ENCODE data around the gene ZNF3.

The ZNF3 gene

DNA sequence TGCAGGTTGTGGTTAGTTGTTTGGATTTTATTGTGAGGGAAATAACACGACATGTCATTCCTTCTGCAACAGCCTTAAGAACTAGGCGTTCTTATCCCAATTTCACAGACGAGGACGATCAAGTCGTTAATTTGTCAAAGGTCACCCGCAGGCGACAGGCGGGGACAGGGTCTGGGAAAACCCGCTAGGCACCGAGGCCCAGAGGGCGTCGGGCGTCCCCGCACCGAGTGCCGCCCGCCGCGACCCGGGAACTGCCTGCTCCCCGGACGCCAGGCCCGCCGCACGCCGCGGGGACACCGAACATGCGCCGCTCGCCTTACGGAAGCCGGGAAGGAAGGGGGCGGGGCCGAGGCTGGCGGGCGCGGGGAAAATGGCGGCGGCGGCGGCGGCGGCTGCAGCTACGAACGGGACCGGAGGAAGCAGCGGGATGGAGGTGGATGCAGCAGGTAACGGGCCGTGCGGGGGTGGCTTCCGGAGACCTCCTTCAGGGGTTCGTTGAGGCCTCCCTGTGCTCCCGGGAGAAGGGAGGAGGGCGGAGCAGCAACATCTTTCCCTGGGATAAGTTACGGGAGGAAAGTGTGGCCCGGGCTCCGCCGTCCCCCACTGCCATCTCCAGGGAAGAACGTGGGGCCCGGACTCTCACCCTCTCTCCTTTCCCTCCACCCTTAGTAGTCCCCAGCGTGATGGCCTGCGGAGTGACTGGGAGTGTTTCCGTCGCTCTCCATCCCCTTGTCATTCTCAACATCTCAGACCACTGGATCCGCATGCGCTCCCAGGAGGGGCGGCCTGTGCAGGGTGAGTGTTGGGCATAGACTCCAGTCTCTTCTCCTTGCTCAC is 7.3 kb upstream of the ZNF3 start, which contains the start of gene COPS6:
Gene COPS6 (plus strand): TSS at position 349 of the 837 bp plus-strand sequence. CDS start 22 bp downstream, at position 371.
- DNase-seq (ENCODE audit: low read depth in 2 of 3, low spot score in 2 of 3), result peak; percentile 71 to 85 (median 81)

DNA sequence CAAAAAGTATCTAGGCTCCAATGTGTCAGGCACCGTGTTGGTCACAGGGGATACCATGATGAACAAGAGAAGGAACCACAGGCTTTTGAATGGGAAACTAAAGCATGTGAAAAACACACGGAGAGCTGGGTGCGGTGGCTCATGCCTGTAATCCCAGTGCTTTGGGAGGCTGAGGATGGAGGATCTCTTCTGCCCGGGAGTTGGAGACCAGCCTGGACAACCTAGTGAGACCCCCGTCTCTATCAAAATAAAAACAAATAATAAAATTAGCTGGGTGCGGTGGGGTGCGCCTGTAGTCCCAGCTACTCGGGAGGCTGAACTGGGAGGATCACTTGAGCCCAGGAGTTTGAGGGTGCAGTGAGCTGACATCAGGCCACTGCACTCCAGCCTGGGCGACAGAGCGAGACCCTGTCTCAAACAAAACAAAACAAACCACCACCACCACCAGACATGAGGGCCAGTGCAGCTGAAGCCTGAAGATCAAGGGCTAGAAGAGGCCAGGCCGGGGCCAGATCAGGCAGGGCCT is 6.6 kb upstream of the ZNF3 start:
- DNase-seq (ENCODE audit: low read depth in 2 of 3, low spot score in 2 of 3), result no peak

DNA sequence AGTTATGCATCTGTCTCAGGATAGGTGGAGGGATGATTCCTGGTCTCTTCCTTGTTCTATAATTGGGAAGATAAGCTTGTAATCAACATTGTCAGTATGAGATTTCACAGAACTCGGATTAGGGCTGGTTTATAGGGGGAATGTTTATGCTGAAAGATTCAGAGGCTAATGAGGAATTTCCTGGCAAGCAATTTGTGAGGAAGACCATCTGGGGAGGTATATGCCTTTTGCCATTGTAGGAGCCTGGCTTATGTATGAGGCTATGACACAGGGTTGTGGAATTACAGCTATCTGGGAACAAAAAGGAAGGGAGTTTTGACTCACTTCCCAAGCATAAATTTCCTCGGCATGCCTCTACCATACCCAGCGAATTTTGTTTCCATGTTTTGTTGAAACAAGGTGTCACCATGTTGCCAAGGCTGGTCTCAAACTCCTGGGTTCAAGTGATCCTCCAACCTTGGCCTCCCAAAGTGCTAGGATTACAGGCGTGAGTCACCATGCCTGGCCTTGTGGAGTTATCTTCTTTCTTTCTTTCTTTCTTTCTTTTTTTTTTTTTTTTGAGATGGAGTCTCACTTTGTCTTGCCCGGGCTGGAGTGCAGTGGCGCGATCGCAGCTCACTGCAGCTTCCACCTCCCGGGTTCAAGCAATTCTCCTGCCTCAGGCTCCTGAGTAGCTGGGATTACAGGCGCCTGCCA is 5.7 kb upstream of the ZNF3 start:
- no peak for DNase-seq (ENCODE audit: low read depth in 2 of 3, low spot score in 2 of 3)

DNA sequence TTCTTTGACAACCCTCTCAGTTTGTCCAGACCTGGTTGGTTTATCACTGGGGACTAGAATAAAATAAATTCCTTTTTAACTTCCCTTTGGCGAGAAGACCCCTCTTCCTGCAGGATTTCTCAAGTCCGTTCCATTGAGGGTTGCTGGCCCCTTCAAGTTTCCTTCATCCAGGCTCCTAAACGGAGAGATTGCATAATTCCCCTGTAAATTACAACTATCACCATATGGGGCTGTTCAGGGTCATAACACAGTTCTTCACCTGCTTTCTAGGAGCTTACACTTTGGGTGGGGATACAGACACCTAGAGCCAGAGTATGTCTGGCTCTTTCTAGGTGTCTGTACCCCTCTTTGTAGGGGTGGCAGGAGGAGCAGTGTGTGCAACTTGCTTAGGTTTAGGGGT is 4.0 kb upstream of the ZNF3 start:
- DNase-seq (ENCODE audit: low read depth in 2 of 3, low spot score in 2 of 3), result no peak

DNA sequence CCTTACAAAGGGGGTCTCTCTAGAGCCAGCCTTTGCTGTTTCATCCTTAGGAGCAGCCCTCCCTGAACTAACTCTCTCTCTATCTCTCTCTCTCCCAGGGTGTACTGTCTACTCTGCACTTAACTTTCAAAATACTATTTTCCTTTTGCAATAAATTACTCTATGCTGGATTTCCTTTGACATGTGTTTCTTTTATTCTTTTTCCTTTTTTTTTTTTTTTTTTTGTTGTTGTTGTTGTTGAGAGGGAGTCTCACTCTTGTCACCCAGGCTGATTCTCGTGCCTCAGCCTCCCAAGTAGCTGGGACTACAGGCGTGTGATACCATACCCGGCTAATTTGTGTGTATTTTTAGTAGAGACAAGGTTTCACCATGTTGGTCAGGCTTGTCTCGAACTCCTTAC is 1.5 kb upstream of the ZNF3 start:
- no peak for DNase-seq (ENCODE audit: low read depth in 2 of 3, low spot score in 2 of 3)

DNA sequence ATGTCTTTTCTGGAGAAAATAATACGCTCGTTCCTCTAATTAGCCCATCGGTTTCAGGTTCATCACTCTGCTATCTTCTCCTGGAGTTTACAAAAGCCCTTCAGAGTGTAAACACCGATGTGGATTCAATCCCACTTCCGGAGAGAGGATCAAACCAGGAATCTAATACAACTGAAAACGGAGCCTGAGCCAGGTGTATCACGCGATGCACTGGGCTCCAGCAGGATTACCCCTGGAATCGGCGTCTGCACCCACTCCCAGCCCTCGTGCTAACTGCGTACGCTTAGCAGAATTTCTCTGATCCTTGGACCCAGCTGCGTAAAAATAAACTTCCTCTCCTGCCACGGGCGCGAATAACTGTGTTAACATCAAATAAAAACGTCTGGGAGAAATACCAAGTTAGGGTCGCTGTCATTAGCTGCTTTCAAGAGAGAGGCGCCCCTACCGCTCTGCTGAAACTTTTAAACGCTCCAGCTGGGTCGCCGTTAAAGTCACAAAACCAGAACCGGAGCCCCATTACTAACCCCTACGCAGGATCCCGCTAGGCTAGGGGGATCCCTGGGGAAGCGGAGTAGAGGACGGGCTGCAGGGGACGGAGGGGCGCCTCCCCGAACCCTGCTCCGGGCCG is 502 bp downstream of the ZNF3 start:
- DNase-seq (ENCODE audit: low read depth in 2 of 3, low spot score in 2 of 3), result no peak

DNA sequence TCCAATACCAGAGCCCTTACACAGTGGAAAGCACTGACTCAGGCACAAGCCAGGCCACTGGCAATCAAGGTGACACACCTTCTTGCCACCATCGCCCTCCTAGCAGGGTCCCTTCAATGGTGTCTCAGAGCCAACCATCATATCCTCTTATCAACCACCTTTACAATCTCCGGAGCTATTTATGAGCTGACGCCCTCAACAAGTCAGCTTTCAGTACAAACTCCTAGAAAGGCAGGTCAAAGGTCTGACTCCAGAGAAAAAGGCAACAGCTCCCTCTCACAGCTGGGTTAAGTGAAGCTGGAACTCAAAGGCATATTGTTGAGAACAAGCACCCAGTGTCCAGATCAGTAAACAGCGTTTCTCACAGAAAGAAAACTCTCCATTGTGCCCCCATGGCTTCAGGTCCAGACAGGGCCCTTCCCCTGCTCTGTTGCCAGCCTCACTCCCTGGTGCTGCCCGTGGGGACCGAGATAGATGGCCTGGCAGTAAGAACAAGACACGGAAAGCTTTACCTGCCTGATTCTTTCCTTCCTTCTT is 2.4 kb downstream of the ZNF3 start:
- DNase-seq (ENCODE audit: low read depth in 2 of 3, low spot score in 2 of 3), result no peak

DNA sequence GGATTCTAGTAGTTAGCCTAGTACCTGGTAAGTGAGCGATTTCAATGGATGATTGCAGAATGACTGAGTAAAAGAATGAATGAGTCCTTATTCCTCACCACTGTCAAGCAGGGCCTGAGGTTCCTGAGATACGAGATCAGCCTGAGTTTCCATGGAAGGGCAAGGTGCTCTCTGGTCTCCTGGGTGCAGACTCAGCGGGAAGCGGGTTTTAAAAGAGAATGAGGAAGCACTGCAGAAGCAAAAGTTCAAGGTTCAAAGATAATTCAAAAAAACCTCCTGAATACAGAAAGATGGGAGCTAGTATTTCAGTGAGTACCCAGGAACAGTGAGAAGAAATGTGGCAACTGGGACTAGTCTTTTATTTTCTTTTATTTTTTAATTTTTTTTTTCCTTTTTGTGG is 4.3 kb downstream of the ZNF3 start:
- no peak for DNase-seq (ENCODE audit: low read depth in 2 of 3, low spot score in 2 of 3)

DNA sequence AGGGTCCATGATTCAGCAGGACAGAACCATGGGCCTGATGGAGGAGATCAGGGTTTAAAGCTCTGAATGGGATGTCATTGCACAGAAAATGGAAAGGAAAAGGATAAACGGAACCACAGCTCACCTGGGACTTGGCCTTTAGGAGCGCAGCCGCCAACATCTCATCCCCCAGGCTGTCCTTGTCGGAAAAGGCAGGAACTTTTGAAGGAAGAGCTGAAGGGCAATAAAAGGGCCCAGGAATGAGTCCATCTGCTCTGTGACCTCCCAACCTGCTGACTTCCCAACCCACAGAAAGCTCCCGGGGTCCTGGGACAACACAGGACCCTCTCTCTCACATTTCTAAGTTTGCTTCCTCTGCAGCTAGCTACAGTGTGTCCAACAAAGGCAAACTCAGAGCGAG is 6.1 kb downstream of the ZNF3 start:
- DNase-seq (ENCODE audit: low read depth in 2 of 3, low spot score in 2 of 3), result no peak

DNA sequence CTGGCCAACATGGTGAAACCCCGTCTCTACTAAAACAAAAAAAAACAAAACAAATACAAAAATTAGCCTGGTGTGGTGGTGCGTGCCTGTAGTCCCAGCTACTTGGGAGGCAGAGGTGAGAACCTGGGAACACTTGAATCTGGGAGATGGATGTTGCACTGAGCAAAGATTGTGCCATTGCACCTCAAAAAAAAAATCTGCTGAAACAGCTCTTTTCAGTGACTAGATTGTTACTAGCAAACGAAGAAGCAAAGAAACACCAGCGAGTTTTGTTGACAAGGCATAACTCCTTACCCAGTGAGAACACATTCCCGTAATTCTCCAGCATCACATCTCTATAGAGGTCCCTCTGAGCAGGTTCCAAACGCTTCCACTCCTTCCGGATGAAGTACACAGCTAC is 6.7 kb downstream of the ZNF3 start:
- DNase-seq (ENCODE audit: low read depth in 2 of 3, low spot score in 2 of 3), result no peak

DNA sequence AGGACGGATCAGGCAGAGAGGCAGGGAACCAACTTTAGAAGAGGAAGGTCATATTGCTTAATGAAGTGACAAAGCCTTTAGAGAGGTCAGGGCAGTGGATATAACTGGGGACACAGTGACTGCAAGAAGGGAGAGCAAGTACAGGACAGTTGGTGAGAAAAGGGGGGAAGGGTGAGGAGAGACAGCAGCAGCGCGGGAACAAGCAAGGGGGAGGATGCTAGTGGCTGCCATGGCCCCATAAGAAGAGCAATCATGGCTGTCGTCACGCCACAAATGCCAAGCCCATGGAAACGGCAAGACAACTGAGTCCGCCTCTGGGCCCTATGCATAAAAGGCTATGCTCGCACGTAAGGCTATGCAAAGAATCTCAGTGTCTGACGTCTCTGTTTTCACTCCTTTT is 9.1 kb downstream of the ZNF3 start:
- no peak for DNase-seq (ENCODE audit: low read depth in 2 of 3, low spot score in 2 of 3)

DNA sequence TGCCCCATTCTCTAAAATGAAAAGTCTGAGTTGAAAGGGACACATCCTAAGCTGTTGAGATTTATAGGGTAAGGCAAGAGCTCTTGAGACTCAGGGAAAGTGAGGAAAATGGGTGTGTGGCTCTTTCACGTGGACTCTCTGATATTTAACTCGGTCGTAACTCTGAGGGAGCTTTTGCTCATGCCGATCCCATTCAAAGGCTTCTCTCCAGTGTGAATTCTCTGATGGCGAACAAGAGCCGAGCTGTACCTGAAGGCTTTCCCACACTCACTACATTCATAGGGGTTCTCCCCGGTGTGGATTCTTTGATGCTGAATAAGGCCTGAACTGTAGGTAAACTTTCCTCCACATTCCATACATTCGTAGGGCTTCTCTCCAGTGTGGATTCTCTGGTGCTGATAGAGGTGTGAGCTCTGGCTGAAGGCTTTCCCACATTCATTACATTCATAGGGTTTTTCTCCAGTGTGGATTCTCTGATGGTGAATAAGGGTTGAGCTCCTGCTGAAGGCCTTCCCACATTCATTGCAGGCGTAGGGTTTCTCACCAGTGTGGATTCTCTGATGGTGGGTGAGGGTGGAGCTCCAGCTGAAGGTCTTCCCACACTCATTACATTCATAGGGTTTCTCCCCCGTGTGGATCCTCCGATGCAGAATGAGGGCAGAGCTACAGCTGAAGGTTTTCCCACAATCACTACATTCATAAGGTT is 10.4 kb downstream of the ZNF3 start:
- DNase-seq (ENCODE audit: low read depth in 2 of 3, low spot score in 2 of 3), result no peak

DNA sequence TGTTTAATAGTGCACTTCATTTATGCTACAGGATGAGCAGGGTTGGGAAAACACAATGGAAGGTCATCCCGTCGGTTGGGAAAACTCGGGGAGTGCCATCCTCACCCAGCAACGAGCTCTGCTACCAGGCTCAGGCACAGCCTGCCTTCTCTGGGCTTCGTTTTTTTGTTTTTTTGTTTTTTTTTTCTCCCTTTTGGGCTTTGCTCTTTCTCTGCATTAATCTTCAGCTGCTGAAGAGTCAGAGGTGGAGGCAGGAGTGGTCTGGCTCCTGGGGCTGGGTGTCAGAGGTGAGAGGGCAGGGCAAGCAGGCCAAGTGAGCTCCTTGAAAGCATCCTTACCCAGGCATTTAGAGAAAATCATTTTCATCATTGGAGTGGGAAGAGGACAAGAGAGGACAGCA is 11.5 kb downstream of the ZNF3 start:
- DNase-seq (ENCODE audit: low read depth in 2 of 3, low spot score in 2 of 3), result no peak

DNA sequence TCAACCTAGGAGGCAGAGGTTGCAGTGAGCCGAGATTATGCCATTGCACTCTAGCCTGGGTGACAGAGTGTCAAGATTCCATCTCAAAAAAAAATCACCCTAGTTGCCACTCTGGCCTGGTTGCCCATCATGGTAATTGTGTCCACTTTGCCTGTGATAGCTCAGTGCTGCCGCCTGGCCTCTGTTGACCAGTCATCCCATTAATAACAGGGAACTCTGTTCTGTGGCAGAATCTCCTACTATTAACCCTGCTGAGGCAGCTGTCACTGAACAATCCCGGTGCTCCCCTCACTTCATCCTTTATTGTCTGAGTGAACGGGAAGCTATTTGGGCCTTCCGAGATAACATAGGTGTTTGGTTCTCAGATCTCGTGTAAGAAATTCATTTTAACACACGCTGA is 14.6 kb downstream of the ZNF3 start:
- no peak for DNase-seq (ENCODE audit: low read depth in 2 of 3, low spot score in 2 of 3)

DNA sequence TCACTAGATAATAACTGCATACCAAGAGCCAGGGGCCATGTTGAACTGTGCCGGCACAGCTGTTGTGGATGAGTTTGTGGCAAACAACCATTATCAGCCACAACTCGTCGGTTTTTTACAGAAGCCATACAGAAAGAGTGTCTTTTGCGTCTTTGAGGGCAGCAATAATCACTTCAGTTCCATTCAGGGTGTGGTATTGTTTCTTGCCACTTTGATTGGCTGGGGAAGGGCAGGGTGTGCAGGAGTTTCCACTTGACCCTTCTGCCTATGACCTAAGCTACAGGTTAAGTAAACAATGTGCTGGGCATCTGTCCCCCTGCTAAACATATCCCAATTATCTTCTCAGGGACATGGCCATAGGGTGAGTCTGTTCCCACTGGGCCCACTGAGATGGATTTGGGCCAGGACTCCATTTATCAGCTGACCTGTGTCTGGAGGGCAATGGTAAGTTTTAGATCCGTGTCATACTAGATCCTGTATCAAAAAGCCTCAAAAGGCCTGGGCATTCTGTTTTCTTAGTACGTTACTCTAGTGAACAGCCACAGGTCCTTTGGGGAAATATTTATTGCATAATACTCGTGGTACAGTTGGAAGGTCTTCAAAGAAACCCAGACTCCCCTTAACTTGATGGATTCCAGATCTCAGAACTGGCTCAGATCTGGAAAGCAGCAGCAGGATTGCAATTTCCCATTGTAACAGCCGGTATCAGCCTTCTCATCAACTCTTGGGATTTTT is 15.9 kb downstream of the ZNF3 start:
- no peak for DNase-seq (ENCODE audit: low read depth in 2 of 3, low spot score in 2 of 3)

DNA sequence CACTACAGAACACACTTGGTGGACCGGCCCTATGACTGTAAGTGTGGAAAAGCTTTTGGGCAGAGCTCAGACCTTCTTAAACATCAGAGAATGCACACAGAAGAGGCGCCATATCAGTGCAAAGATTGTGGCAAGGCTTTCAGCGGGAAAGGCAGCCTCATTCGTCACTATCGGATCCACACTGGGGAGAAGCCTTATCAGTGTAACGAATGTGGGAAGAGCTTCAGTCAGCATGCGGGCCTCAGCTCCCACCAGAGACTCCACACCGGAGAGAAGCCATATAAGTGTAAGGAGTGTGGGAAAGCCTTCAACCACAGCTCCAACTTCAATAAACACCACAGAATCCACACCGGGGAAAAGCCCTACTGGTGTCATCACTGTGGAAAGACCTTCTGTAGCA is 17.4 kb downstream of the ZNF3 start:
- no peak for DNase-seq (ENCODE audit: low read depth in 2 of 3, low spot score in 2 of 3)

DNA sequence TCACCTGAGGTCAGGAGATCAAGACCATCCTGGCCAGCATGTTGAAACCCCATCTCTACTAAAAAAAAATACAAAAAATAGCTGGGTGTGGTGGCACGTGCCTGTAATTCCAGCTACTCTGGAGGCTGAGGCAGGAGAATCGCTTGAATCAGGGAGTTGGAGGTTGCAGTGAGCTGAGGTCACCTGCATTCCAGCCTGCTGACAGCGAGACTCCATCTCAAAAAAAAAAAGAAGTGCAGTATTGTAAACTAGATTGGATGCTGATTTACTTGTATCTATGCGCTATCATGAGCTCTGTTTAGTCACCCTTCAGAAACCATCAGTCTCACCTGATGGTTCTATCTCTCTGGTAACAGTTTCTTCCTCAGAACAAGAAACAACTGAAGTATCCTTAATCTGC is 18.1 kb downstream of the ZNF3 start:
- DNase-seq (ENCODE audit: low read depth in 2 of 3, low spot score in 2 of 3), result no peak

DNA sequence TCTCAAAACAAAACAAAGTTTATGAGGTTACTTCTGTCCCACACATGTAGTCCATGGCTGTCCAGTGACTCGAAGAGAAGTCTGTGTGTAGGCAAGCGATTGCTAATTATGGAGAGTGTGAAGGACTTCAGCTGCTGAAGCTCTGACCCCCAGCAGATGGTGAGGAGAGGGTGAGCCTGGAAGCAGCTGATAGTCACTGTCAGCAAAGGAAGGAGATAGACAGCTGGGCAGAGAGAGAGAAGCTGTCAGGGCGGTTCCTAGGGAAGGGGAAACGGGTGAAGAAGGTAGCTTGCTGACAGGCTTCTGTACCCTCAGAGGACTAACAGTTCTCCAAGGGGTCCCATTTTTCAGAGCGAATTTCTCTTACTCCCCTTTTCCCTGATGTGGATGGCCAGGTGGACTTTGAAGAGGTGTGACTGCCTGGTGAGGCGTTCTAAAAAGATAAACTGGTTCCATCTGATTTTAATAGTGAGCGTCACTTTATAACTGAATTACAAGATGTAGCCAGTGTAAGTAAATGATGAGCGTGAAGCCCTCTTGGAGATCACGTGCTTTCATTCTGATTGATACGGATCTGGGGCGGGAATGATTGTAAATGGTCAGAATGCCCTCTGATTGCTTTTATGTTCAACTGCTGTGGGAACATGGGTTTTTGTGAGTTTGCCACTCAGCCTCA is 19.9 kb downstream of the ZNF3 start:
- no peak for DNase-seq (ENCODE audit: low read depth in 2 of 3, low spot score in 2 of 3)

DNA sequence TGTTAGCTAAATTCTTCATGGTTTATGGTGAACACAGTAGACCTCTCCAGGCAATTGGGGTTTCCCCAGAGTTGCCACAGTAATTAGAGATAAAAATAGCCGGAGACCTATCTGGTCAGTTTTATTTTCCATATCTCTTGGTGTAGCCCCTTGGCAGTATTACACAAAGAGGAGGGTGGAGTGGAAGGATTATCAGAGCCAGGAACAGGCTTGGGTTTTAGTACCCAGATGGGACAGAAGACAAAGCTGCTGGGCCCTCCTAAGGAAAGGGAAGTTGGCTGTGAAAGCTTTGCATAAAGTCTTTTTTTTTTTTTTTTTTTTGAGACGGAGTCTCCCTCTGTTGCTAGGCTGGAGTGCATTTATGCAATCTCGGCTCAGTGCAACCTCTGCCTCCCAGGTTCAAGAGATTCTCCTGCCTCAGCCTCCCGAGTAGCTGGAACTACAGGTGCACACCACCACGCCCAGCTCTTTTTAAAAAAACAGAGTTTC is 22.2 kb downstream of the ZNF3 start:
- no peak for DNase-seq (ENCODE audit: low read depth in 2 of 3, low spot score in 2 of 3)

DNA sequence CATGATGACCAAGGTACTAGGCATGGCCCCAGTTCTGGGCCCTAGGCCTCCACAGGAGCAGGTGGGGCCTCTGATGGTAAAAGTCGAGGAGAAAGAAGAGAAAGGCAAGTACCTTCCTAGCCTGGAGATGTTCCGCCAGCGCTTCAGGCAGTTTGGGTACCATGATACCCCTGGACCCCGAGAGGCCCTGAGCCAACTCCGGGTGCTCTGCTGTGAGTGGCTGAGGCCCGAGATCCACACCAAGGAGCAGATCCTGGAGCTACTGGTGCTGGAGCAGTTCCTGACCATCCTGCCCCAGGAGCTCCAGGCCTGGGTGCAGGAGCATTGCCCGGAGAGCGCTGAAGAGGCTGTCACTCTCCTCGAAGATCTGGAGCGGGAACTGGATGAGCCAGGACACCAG is 24.5 kb downstream of the ZNF3 start:
- DNase-seq (ENCODE audit: low read depth in 2 of 3, low spot score in 2 of 3), result no peak

All from activated CD8-positive, alpha-beta memory T cell treated with anti-CD3 and anti-CD28 coated beads for 48 hours (primary cell).